H1 (cell line): ENCODE results near the gene TRAK1.

ENCODE experiments used
- CBX8 ChIP-seq: fragments of 300-800, 300-1000 bp; sonication (generic); IDR thresholded peaks from 2 replicates; pipeline ENCODE4 v1.7.1; 2016; ENCODE audit warnings: low read depth, low read length, borderline replicate concordance
- CREB1 ChIP-seq: IDR thresholded peaks from 2 replicates; pipeline ENCODE4 v1.6.1; 2012; ENCODE audit warnings: inconsistent platforms
- CTCF ChIP-seq, 3 experiments: IDR thresholded peaks; 1 replicate in 2 of 3; 2 replicates in 1 of 3; pipeline versions ENCODE4 v1.5.1 to v1.6.1; 2011; ENCODE audit warnings: low read length in 3 of 3, mild to moderate bottlenecking in 3 of 3, inconsistent platforms in 2 of 3, low read depth in 1 of 3, moderate library complexity in 1 of 3; ENCODE audit not compliant: insufficient read depth in 1 of 3; ENCODE audit errors: control extremely low read depth in 1 of 3
- EP300 ChIP-seq, 2 experiments: IDR thresholded peaks; 1 replicate in 1 of 2; 2 replicates in 1 of 2; pipeline ENCODE4 v1.6.1; 2011 to 2012; ENCODE audit warnings: low read depth in 2 of 2, low read length in 2 of 2, mild to moderate bottlenecking in 2 of 2, borderline replicate concordance in 1 of 2, inconsistent platforms in 1 of 2, moderate library complexity in 1 of 2
- KDM1A ChIP-seq: fragments of 200-600, 300-600 bp; sonication (generic); IDR thresholded peaks from 2 replicates; pipeline ENCODE4 v1.7.1; 2016; ENCODE audit warnings: mild to moderate bottlenecking, low read length, borderline replicate concordance
- PHF8 ChIP-seq: fragments of 200-600 bp; sonication (generic); conservative IDR thresholded peaks from 2 replicates; pipeline ENCODE4 v1.7.1; 2012; ENCODE audit warnings: low read depth, mild to moderate bottlenecking, inconsistent platforms, low read length, moderate library complexity
- POLR2AphosphoS5 ChIP-seq: IDR thresholded peaks from 2 replicates; pipeline ENCODE4 v1.6.1; 2011; ENCODE audit warnings: low read depth, low read length
- TAF1 ChIP-seq: IDR thresholded peaks from 2 replicates; pipeline ENCODE4 v1.6.1; 2011; ENCODE audit warnings: mild to moderate bottlenecking, low read depth, low read length

- TF ChIP-seq POLR2AphosphoS5: no peak
- no peak for TF ChIP-seq EP300 (IDR thresholded peaks at IDR 0.05; ENCODE audit: borderline replicate concordance in 1 of 2, low read depth in 2 of 2, low read length in 2 of 2)
- no peak for TF ChIP-seq CTCF (IDR thresholded peaks at IDR 0.05; ENCODE audit: control extremely low read depth in 1 of 3, insufficient read depth in 1 of 3, low read depth in 1 of 3, low read length in 3 of 3)
- TF ChIP-seq CBX8: no peak
- no peak for TF ChIP-seq PHF8
- TF ChIP-seq KDM1A: no peak
- TF ChIP-seq TAF1: no peak
- no peak for TF ChIP-seq CREB1
Observed at GRCh38 chr3:42266085-42266484, 174.9 kb downstream of the TRAK1 start, which contains the start of gene CCK.
